Neuronal stem cell (in vitro differentiated cells): ENCODE measurements around the gene ASTL.

Experiments
- DNase-seq: peaks from one replicate; pipeline ENCODE4 v3.0.0-alpha.2; 2013; ENCODE audit warnings: low spot score
- H2AFZ ChIP-seq: one replicate; pipeline ENCODE4 v1.6.1; 2013; ENCODE audit warnings: mild to moderate bottlenecking, low read length, inconsistent platforms
- H2AK5ac ChIP-seq: 2 replicates; pipeline ENCODE4 v1.6.1; 2013; ENCODE audit warnings: low read depth, mild to moderate bottlenecking, inconsistent platforms, low read length, moderate library complexity, mixed read lengths
- H2BK120ac ChIP-seq: 2 replicates; pipeline ENCODE4 v1.6.1; 2013; ENCODE audit warnings: low read depth, mild to moderate bottlenecking, inconsistent platforms, low read length, moderate library complexity, mixed read lengths
- H2BK12ac ChIP-seq: one replicate; pipeline ENCODE4 v1.6.1; 2013; ENCODE audit warnings: low read length, inconsistent platforms
- H2BK15ac ChIP-seq: 2 replicates; pipeline ENCODE4 v1.6.1; 2013; ENCODE audit warnings: mild to moderate bottlenecking, low read length, inconsistent platforms, mixed read lengths
- H2BK5ac ChIP-seq: one replicate; pipeline ENCODE4 v1.6.1; 2013; ENCODE audit warnings: inconsistent platforms, mild to moderate bottlenecking, low read length, moderate library complexity
- H3K14ac ChIP-seq: one replicate; pipeline ENCODE4 v1.6.1; 2013; ENCODE audit warnings: low read length, inconsistent platforms
- H3K18ac ChIP-seq: 2 replicates; pipeline ENCODE4 v1.6.1; 2013; ENCODE audit warnings: low read length, inconsistent platforms
- H3K23ac ChIP-seq: 2 replicates; pipeline ENCODE4 v1.6.1; 2013; ENCODE audit warnings: low read depth, mild to moderate bottlenecking, mixed read lengths, low read length, inconsistent platforms; ENCODE audit not compliant: poor library complexity
- H3K27ac ChIP-seq: replicated peaks from 3 replicates; pipeline ENCODE4 v1.5.1; 2013; ENCODE audit warnings: low read length, inconsistent platforms
- H3K27me3 ChIP-seq, 3 experiments: 2 replicates each; pipeline ENCODE4 v1.6.1; 2013; ENCODE audit warnings: low read length in 3 of 3, mild to moderate bottlenecking in 2 of 3, inconsistent platforms in 1 of 3, low read depth in 1 of 3, mixed read lengths in 1 of 3, moderate library complexity in 1 of 3; ENCODE audit not compliant: control insufficient read depth in 3 of 3, insufficient read depth in 3 of 3
- H3K36me3 ChIP-seq, 2 donors: replicated peaks in 1 of 2; 2 replicates each; pipeline ENCODE4 v1.6.1; 2013; ENCODE audit warnings: low read length in 2 of 2; ENCODE audit not compliant: control insufficient read depth in 2 of 2, insufficient read depth in 2 of 2
- H3K4ac ChIP-seq: 2 replicates; pipeline ENCODE4 v1.6.1; 2013; ENCODE audit warnings: inconsistent platforms, mild to moderate bottlenecking, low read length, moderate library complexity
- H3K4me1 ChIP-seq, 2 donors: 1 replicate in 1 of 2; 2 replicates in 1 of 2; pipeline ENCODE4 v1.6.1; 2013; ENCODE audit warnings: low read length in 2 of 2, low read depth in 1 of 2; ENCODE audit not compliant: control insufficient read depth in 2 of 2, insufficient read depth in 1 of 2
- H3K4me2 ChIP-seq: one replicate; pipeline ENCODE4 v1.6.1; 2013; ENCODE audit warnings: mild to moderate bottlenecking, low read length, inconsistent platforms; ENCODE audit not compliant: insufficient read depth, poor library complexity, severe bottlenecking
- H3K4me3 ChIP-seq, 2 donors: 2 replicates each; pipeline ENCODE4 v1.5.1; 2013; ENCODE audit warnings: low read length in 2 of 2, mild to moderate bottlenecking in 2 of 2, inconsistent platforms in 1 of 2, moderate library complexity in 1 of 2
- H3K79me1 ChIP-seq: one replicate; pipeline ENCODE4 v1.6.1; 2013; ENCODE audit warnings: low read depth, mild to moderate bottlenecking, inconsistent platforms, low read length, moderate library complexity
- H3K9ac ChIP-seq: one replicate; pipeline ENCODE4 v1.6.1; 2013; ENCODE audit warnings: mild to moderate bottlenecking, low read depth, low read length, inconsistent platforms; ENCODE audit not compliant: poor library complexity
- H3K9me3 ChIP-seq, 2 donors: replicated peaks in 1 of 2; 2 replicates each; pipeline versions ENCODE3 to v1.6.1; 2013; ENCODE audit warnings: low read length in 2 of 2, mild to moderate bottlenecking in 2 of 2, inconsistent platforms in 1 of 2, low read depth in 1 of 2, mixed read lengths in 1 of 2, moderate library complexity in 1 of 2; ENCODE audit not compliant: control insufficient read depth in 2 of 2, insufficient read depth in 1 of 2
- H4K8ac ChIP-seq: one replicate; pipeline ENCODE4 v1.6.1; 2013; ENCODE audit warnings: low read depth, mild to moderate bottlenecking, inconsistent platforms, low read length, moderate library complexity
- H4K91ac ChIP-seq: one replicate; pipeline ENCODE4 v1.6.1; 2013; ENCODE audit warnings: low read length, low read depth, mild to moderate bottlenecking, inconsistent platforms; ENCODE audit not compliant: poor library complexity
- WGBS, 2 donors: extraction: QIAGEN DNeasy Blood & Tissue Kit; methylation state at CpG; one replicate each; pipeline ENCODE4 v1.1.7; 2013; ENCODE audit warnings: missing lambda C conversion rate in 2 of 2, mixed read lengths in 1 of 2; ENCODE audit not compliant: insufficient read length in 2 of 2, insufficient replicate concordance in 1 of 2; ENCODE audit errors: extremely low coverage in 2 of 2; 5-methylcytosine and 5-hydroxymethylcytosine counted together

The ASTL gene

GRCh38 chr2:96147593-96148201 lies 9.4 kb upstream of the ASTL start:
- no peak overlapping the region for H3K4me2 ChIP-seq
- no peak overlapping the region for H2BK5ac ChIP-seq
- H3K4me3 ChIP-seq = no peak overlapping the region
- H2AFZ ChIP-seq = no peak overlapping the region
- H2BK120ac ChIP-seq = no peak overlapping the region
- no peak overlapping the region for H2BK12ac ChIP-seq
- H3K14ac ChIP-seq = no peak overlapping the region
- H3K27me3 ChIP-seq = peaks cover 6 to 67% (median 29%) of the 10 kb centered on the region in 3 experiments
- no peak overlapping the region for H3K23ac ChIP-seq
- no peak overlapping the region for H3K27ac ChIP-seq
- H3K9ac ChIP-seq = no peak overlapping the region
- no CpG with 5 or more reads among the region's 9 CpGs for WGBS, 2 donors
- H3K4ac ChIP-seq = no peak overlapping the region
- no peaks in the 10 kb centered on the region for H3K36me3 ChIP-seq
- no peak overlapping the region for H3K18ac ChIP-seq
- peaks cover 29 to 30% of the 10 kb centered on the region in 2 donors for H3K4me1 ChIP-seq
- peak overlapping the region; percentile 8 for H2AK5ac ChIP-seq
- DNase-seq = no peak
- peak overlapping the region; percentile 8 for H2BK15ac ChIP-seq
- H3K9me3 ChIP-seq = no peaks in the 10 kb centered on the region
- peaks cover 4% of the 10 kb centered on the region for H3K79me1 ChIP-seq
- no peak overlapping the region for H4K91ac ChIP-seq
- H4K8ac ChIP-seq = no peak overlapping the region

- no peak overlapping the region for H3K4ac ChIP-seq
- no peak overlapping the region for H3K4me3 ChIP-seq
- H4K8ac ChIP-seq = no peak overlapping the region
- no peak overlapping the region for H3K14ac ChIP-seq
- peaks cover 22 to 24% of the 10 kb centered on the region in 2 donors for H3K4me1 ChIP-seq
- no peak overlapping the region for H2BK12ac ChIP-seq
- peaks cover 4% of the 10 kb centered on the region for H3K79me1 ChIP-seq
- peaks cover 6 to 73% (median 29%) of the 10 kb centered on the region in 3 experiments for H3K27me3 ChIP-seq
- peak overlapping the region; percentile 4 for H2BK15ac ChIP-seq
- no peak for DNase-seq
- H3K36me3 ChIP-seq = no peaks in the 10 kb centered on the region
- no peak overlapping the region for H3K4me2 ChIP-seq
- no peak overlapping the region for H3K23ac ChIP-seq
- WGBS, 2 donors = no CpG with 5 or more reads among the region's 9 CpGs
- H4K91ac ChIP-seq = no peak overlapping the region
- H2BK120ac ChIP-seq = no peak overlapping the region
- peak overlapping the region; percentile 32 for H3K18ac ChIP-seq
- H3K9ac ChIP-seq = no peak overlapping the region
- H3K9me3 ChIP-seq = no peaks in the 10 kb centered on the region
- no peak overlapping the region for H2AFZ ChIP-seq
- H3K27ac ChIP-seq = no peak overlapping the region
- no peak overlapping the region for H2BK5ac ChIP-seq
- peak overlapping the region; percentile 44 for H2AK5ac ChIP-seq
These were observed 8.7 kb upstream of the ASTL start for GRCh38 chr2:96146881-96147592.

DNA sequence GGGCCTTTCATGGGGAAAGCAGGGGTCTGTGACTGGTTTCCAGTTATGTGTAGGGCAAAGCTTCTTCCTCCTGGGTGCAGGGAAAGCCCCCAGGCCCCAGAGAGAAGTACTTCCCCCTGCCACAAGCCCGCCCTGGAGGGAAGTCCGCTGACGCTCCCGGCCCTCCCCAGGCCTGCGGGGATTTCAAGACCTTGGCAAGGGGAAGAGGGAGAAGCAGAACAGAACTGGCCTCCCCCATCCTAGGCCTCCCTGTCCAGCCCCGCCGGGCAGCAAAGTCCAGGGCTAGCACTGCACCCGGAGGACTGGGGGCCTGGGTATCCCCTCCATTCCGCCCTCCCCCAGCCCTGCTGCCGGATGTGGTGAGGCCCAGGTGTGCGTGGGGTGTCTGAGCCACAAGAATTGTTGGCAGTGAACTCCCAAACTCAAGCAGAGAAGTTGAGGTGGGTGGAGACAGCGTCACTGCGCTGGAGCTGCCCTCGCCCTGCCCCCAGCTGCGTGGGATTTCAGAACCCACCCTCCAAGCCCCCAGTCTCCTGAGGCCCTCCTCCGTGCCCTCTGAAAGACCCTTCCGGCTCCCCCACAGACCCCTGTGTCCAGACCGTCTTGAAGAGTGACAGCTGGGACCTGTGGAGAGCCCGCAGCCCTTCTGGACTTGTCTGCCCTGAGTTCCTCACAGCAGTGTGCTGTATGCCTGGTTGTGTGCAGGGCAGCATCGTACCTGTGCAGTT lies 8.0 kb upstream of the ASTL start:
- Histone ChIP-seq H3K4me3 (no peak overlapping the region), H3K4me2 (no peak overlapping the region), H3K27ac (no peak overlapping the region), H3K36me3 (no peaks in the 10 kb centered on the region), H3K18ac (peak overlapping the region; percentile 56), H3K9ac (no peak overlapping the region), H3K14ac (no peak overlapping the region), H2AK5ac (peak overlapping the region; percentile 76), H3K4ac (no peak overlapping the region), H3K9me3 (no peaks in the 10 kb centered on the region), H3K27me3 (peaks cover 6 to 79% (median 29%) of the 10 kb centered on the region in 3 experiments), H2AFZ (no peak overlapping the region), H2BK120ac (no peak overlapping the region), H4K91ac (no peak overlapping the region), H3K23ac (no peak overlapping the region), H3K4me1 (peaks cover 20 to 22% of the 10 kb centered on the region in 2 donors), H4K8ac (no peak overlapping the region), H2BK12ac (no peak overlapping the region), H3K79me1 (peaks cover 4% of the 10 kb centered on the region), H2BK15ac (peak overlapping the region; percentile 45), H2BK5ac (no peak overlapping the region)
- no CpG with 5 or more reads among the region's 20 CpGs for WGBS, 2 donors
- DNase-seq = no peak

DNA sequence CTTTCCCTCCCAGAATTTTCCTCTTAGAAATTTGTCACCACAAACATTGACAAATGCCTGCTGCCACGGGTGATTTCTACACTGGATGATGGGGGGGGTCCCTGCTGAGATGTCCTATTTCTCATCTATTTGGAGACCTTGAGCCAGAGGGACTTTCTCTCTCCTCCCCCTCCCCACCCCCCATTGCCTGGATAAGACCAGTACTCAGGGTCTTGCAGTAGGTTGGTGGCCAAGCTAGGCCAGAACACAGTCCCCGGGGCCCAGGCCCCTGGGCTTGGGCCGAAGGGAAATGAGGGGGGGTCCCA lies 7.5 kb upstream of the ASTL start:
- DNase-seq = no peak
- peaks cover 4% of the 10 kb centered on the region for H3K79me1 ChIP-seq
- no peak overlapping the region for H3K27ac ChIP-seq
- no peak overlapping the region for H4K8ac ChIP-seq
- peak overlapping the region; percentile 32 for H3K4me2 ChIP-seq
- no peak overlapping the region for H2BK120ac ChIP-seq
- no peak overlapping the region for H3K9ac ChIP-seq
- H2AFZ ChIP-seq = peak overlapping the region; percentile 95
- H3K4me3 ChIP-seq = no peak overlapping the region
- H3K27me3 ChIP-seq = peaks cover 6 to 83% (median 29%) of the 10 kb centered on the region in 3 experiments
- H3K9me3 ChIP-seq = no peaks in the 10 kb centered on the region
- H3K36me3 ChIP-seq = no peaks in the 10 kb centered on the region
- no CpG with 5 or more reads among the region's 3 CpGs for WGBS, 2 donors
- H2BK5ac ChIP-seq = no peak overlapping the region
- peaks cover 20 to 21% of the 10 kb centered on the region in 2 donors for H3K4me1 ChIP-seq
- no peak overlapping the region for H3K18ac ChIP-seq
- no peak overlapping the region for H3K14ac ChIP-seq
- no peak overlapping the region for H2BK12ac ChIP-seq
- H2AK5ac ChIP-seq = peak overlapping the region; percentile 76
- H3K23ac ChIP-seq = no peak overlapping the region
- no peak overlapping the region for H2BK15ac ChIP-seq
- no peak overlapping the region for H4K91ac ChIP-seq
- no peak overlapping the region for H3K4ac ChIP-seq
